Activated gamma-delta T cell (primary cell): Measurements from ENCODE around the gene ANKRD11.
"Not testable (repeated sequence)": the region's sequence is repeated elsewhere in the genome, so short reads cannot be mapped to it uniquely, and the experiment has no call there.

Source experiments
- DNase-seq: peaks from one replicate; lab custom pipeline; 2025; lab: John Stamatoyannopoulos, UW

The ANKRD11 gene

DNA sequence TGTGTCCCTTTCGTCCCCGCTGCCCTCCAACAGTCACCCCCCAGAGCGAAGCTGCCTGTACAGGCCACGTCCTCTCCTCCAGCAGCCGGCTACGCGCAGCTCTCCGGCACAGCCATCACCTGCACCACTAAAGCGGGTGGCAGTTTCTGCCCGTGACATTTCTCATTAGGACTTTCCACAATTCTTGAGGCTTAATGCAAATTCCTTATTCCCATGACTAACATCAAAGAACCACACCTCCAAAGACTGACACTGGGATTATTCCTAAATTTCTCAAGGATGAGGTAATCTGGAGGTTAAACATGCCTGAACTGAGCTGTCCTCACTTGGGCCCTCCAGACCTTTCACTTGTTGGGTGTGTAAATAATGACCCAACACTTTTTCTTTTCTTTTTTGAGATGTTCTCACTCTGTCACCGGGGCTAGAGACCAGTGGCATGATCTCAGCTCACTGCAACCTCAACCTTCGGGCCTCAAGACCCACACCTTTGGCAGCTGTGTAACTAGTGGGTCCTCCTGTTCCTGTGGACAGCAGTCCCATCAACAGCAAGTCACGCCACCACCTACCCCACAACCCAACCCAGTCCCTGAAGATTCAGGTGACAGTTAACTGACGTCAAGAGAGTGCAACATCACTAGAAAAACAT is 11.7 kb downstream of the ANKRD11 start:
- no peak for DNase-seq

DNA sequence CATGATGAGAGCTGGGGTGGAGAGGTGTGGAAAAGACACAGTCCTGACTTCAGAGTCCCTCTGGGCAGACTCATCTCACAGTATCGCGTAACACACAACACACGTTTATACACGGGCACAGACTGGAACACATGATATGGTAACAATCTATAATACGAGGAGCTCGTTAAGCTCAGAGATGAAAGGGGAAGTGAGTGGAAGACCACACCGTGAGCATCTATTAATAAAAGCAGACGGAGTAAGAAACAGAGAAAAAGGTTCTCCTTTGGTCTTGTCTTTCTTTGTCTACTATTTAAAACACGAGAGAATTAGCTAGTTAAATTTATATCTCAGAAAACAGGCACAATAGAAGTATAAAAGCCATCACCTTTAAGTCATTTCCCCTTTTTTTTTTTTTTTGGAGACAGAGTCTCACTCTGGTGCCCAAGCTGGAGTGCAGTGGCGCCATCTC is 13.5 kb downstream of the ANKRD11 start:
- DNase-seq, result no peak

DNA sequence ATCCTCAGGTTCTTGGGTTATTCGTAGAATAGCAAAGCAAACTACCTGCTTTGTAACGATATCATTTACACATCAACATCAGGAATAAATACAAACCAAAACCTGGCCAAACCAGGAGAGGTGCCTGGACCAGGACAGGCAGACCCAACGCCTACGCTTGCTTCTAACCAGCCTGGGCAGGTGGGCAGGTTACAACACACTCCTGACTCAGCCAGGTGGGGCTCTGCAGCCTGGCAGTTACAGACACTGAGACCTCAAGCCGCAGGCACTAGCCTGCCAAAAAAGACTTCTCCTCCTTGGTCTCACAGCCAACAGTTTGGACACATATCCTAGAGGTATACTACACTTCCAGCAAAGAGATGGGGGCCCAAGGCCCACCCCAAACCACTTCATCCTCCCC is 14.0 kb downstream of the ANKRD11 start:
- no peak for DNase-seq

DNA sequence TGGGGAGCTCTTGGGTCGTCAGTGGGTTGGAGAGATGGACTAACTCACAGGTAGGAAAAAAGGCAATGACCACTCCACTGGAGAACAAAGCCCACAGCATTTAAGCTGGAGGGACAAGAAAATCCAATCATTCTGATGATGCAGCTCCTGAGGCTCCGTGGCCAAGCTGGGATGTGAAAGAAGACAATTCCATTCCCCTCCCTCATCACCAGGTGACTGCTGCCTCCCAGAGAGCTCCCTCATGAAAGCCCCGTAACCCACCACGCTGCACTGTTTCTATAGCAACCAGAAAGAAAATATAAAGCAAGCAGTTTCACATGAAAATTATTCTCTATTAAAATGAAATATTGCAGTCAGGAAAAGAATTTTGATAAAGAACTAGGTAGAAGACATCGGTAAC is 15.2 kb downstream of the ANKRD11 start:
- DNase-seq, result no peak

DNA sequence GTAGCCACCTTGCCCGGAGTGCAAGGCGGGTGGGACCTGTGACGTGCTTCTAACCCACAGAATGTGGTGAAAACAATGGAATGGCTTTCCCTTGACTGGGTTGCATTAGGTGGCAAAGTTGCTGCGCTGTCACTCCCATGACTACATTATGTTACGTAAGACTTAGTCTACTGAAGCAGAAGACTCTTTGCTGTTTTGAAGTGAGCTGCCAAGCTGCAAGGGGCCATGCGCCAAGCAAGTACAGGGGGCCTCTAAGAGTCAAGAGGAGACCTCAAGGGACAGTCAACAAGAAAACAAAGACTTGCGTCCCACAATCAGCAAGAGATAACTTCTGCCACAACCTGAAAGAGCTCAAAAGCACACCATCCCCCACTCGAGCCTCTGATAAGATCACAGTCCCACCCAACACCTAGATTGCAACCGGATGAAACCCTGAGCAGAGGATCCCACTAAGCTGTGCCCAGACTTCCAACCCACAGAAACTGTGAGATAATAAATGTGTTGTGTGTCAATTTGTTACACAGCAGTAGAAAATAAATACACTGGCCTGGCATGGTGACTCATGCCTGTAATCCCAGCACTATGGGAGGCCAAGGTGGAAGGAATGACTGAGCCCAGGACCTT is 16.5 kb downstream of the ANKRD11 start:
- no peak for DNase-seq

DNA sequence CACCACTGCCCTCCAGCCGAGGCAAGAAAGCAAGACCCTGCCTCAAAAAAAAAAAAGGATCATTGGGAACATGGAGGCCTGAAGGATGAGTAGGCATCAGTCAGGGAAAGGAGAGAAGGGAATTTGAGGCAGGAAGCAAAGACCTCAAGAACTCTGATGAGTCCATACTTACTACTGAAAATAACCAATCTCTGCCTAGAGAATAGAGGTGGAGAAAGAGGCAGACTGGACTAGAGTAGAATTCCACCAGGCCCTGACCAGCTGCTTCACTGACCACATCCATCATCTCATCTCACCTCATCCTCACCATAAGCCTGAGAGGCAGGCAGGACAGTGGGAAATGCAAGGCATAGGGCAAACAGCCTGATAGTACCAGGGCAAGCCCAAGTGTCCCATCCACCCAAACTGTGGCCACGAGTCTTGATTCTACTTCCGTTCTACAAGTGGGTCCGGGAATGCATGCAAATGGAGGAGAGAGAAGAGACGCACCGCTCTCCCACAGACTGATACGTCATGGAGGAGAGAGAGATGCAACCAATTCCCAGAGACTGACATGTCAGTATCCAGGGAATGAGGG is 17.1 kb downstream of the ANKRD11 start:
- no peak for DNase-seq

DNA sequence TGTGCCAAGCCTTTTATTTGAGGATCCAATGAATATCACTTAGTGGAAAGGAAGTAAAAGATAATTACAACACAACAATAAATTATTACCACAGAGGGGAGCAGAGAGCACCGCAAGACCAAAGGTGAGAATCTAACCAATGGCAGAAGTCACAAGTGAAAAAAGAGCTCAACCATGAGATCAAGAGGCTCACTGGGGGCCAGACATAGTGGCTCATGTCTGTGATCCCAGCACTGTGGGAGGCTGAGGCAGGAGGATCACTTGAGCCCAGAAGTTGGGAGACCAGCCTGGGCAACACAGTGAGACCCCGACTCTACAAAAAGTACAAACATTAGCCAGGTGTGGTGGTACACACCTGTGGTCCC is 17.7 kb downstream of the ANKRD11 start:
- DNase-seq, result no peak

DNA sequence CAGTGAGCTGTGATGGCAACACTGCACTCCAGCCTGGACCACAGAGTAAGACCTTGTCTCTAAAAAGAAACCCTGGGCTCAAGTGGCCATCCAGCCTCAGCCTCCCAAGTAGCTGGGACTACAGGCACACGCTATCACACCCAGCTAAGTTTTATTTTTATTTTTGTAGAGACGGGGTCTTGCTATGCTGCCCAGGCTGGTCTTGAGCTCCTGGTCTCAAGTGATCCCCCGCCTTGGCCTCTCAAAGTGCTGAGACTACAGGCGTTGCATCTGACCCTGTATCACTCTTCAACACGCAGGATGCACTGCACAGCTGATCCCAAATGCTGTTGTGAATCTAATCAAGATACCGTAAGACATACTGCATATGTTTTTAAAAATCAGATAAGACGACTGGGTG is 23.0 kb downstream of the ANKRD11 start:
- no peak for DNase-seq

DNA sequence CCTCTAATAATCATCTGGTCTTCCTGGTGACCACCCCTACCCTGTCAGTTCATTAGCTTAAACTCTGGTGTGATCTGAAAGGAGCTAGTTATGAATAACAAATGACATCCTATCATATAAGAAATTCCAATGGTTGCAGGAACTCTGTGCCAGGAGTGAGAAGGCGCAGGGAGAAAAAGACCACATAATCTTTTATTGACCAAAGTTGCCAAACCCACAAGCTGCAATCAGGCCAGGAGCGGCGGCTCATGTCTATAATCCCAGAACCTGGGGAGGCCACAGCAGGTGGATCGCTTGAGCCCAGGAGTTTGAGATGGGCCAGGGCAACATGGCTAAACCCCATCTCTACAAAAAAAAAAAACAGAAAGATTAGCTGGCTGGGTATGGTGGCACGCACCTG is 23.4 kb downstream of the ANKRD11 start:
- no peak for DNase-seq

DNA sequence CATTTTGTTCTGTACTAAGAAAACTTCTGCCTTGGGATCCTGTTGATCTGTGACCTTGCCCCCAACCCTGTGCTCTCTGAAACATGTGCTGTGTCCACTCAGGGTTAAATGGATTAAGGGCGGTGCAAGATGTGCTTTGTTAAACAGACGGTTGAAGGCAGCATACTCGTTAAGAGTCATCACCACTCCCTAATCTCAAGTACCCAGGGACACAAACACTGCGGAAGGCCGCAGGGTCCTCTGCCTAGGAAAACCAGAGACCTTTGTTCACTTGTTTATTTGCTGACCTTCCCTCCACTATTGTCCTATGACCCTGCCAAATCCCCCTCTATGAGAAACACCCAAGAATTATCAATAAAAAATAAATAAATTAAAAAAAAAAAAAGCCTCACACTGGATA is 27.0 kb downstream of the ANKRD11 start:
- not testable (repeated sequence) for DNase-seq

DNA sequence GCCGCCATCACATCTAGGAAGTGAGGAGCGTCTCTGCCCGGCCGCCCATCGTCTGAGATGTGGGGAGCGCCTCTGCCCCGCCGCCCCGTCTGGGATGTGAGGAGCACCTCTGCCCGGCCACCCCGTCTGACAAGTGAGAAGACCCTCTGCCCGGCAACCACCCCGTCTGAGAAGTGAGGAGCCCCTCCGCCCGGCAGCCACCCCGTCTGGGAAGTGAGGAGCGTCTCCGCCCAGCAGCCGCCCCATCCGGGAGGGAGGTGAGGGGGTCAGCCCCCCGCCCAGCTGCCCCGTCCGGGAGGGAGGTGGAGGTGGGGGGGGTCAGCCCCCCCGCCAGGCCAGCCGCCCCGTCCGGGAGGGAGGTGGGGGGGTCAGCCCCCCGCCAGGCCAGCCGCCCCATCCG is 27.7 kb downstream of the ANKRD11 start:
- not testable (repeated sequence) for DNase-seq

DNA sequence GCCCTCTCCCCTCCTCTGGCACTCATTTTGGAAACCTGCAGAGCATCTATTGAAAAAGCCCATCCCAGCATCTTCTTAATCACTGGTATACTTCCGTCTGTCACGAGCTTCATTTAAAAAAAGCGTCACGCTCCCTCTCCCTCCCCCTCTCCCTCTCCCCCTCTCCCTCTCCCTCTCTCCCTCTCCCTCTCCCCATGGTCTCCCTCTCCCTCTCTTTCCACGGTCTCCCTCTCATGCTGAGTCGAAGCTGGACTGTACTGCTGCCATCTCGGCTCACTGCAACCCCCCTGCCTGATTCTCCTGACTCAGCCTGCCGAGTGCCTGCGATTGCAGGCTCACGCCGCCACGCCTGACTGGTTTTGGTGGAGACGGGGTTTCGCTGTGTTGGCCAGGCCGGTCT is 28.5 kb downstream of the ANKRD11 start:
- not testable (repeated sequence) for DNase-seq

DNA sequence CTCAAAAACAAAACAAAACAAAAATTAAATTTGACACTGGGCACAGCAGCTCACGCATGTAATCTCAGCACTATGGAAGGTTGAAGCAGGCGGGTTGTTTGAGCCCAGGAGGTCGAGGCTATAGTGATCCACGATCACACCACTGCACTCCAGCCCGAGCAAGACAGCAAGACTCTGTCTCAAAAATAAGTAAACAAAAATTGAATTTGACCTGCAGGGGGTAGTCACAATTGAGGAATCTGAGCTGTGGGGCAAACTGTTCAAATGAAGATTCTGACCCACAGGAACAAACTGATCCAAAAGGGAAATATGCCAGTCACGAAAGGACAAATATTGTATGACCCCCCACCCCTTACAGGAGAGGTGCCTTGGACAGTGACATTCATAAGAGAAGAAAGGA is 29.8 kb downstream of the ANKRD11 start:
- DNase-seq, result no peak

DNA sequence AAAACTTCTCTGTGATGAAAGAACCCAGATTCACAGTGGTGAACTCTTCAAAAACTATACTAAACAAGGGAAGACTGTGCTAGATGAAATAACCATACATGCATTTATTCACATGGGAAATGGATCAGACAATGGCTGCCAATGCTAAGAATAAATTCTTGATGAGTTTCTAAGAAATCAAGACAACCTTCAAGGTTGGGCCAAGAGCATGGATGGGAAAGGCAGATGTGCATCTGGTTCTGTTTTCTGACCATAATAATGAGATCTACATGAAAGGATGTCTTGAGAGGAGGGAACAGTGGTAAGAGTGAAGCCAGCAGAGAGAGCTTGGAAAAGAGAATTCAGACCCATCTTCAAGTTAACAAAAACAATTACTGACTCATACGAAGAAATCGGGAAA is 31.4 kb downstream of the ANKRD11 start:
- no peak for DNase-seq

DNA sequence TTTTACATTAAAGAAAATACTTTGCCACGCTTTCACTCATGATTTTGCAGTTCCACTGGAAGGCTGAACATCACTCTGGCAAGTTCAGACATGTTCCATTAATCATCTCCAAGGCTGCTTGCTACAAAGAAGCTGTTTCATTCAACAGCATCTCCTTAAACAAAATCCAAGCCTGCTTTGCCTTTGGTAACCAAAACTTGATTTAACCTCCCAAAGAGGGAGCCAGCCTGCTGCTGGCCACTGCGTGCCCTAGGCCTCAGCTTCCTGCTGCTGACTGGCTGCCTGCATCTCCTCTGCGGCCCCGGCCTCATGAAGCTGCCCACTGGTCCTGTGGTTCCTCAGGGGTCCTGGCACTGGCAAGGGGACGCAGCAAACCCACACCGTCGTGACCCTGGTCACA is 31.8 kb downstream of the ANKRD11 start:
- DNase-seq, result no peak

DNA sequence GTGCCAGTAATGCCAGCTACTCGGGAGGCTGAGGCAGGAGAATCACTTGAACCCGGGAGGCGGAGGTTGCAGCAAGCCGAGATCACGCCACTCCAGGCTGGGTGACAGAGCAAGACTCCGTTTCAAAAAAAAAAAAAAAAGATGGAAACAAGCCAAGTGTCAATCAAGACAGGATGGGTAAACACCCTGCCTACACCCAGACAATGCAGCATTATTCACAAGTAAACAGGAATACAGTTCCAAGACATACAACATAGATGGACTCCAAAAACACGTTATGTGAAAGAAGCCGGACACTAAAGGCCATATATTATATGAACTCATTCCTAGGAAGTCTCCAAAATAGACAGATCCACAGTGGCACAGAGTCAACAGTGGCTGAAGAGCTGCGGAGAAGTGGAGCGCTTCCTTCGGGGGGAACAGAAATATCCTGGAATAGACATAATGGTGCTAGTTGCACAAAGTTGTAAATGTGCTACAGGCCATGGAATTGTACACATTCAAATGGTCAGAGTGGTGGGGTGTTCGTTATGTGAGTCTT is 33.9 kb downstream of the ANKRD11 start:
- no peak for DNase-seq

DNA sequence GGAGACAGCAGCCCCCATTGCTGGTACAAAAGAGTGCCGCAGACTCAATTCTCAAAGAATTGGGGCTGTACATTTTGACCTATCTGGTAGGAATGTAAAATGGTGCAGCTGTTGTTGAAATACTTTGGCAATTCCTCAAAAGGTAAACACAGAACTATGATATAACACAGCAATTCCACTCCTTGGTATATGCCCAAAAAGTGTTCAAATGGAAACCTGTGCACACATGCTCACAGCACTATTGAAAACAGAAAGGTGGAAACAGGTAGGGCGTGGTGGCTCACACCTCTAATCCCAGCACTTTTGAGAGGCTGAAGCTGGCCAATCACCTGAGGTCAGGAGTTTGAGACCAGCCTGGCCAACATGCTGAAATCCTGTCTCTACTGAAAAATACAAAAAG is 34.7 kb downstream of the ANKRD11 start:
- DNase-seq, result no peak

DNA sequence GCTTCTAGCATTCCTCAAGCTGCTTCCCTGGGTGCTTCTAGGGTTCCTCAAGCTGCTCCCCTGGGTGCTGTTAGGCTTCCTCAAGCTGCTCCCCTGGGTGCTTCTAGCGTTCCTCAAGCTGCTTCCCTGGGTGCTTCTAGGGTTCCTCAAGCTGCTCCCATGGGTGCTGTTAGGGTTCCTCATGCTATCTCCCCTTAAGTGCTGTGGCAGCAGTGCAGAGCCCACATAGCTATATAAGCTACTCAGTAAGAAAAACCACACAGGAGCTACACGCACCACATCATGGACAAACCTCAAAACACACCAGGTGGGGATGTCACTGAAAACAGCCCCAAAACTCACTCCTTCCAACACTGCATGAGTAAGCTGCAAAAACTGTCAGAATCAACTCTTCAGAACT is 35.2 kb downstream of the ANKRD11 start:
- no peak for DNase-seq

DNA sequence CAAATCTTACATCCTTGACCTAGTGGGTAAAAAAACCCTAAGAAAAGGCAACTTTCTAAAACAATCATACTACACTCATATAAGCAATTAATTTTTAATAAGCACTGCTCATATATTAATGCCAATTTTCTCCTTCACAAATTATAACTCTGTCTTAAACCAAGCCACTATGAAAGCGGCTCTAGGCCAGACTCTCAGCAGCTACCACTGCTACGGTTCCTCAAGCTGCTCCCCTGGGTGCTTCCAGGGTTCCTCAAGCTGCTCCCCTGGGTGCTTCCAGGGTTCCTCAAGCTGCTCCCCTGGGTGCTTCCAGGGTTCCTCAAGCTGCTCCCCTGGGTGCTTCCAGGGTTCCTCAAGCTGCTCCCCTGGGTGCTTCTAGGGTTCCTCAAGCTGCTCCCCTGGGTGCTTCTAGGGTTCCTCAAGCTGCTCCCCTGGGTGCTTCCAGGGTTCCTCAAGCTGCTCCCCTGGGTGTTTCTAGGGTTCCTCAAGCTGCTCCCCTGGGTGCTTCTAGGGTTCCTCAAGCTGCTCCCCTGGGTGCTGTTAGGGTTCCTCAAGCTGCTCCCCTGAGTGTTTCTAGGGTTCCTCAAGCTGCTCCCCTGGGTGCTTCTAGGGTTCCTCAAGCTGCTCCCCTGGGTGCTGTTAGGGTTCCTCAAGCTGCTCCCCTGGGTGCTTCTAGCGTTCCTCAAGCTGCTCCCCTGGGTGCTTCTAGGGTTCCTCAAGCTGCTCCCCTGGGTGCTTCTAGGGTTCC is 35.8 kb downstream of the ANKRD11 start:
- not testable (repeated sequence) for DNase-seq

DNA sequence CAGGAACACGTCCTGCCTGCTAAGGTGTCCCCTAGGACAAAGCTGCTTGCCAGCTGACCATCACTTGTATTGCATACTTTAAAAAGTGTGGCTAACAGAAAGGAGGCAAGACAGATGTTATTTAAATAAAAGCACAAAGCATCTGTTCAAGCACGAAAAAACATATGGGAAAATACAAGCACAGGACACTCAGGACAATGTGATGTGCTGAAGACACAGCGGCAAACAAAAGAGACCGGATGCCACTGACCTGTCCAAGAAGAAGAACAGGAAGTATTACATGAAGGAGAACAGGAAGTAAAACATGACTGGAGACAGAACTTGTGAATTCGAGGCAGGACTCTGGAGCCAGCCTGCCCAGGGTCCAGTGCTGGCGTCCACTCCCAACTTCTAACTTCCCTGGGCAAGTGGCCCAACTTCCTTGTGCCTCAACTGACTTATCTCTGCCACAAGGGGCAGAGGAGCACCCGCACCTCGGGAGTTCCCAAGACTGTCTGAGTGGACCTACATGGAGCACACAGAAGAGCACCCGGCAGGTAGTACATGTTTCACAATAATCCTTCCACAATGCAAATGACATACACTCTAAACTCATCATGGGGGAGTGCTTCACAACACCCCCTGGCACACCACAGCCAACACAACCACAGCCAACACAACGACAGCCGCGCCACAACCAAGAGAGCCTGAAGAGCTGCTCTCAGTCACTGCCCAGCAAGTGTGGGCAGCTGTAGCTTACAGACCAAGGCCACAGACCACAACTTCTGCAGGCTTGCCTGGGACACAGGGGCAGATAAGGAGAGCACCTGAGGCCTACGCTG is 36.6 kb downstream of the ANKRD11 start:
- no peak for DNase-seq

DNA sequence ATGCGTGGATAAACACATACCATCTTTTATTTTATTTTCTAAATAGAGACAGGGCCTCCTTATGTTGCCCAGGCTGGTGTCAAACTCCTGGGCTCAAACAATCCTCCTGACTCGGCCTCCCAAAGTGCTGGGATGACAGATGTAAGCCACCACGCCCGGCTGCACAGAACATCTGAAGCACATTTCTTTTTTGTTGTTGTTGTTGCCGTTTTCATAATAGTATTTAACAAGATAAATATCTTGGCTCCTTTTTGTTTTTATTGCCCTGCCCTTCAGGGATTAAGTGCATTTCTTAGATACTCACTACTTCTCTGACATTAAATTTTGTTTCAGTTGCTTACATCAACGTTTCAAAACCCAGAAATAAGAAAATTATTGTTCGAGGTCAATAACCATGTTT is 37.4 kb downstream of the ANKRD11 start:
- no peak for DNase-seq

DNA sequence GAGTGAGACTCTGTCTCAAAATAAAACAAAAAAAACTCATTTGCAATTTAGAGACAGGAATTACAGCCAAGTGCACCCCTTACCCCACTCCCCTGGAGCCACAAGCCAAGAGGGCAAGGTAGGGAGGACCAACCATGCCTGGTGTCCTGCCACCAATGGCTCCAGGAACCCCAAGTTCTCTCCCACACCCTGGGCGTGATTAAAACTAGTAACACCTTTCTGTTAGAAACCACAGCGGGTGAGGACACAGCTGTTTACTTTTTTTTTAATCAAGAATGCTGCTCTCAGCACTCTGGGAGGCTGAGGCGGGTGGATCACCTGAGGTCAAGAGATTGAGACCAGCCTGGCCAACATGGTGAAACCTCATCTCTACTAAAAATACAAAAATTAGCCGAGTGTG is 38.1 kb downstream of the ANKRD11 start:
- no peak for DNase-seq
